Measurements from ENCODE around the gene OR52H1.
"Not testable (repeated sequence)": the region's sequence is repeated elsewhere in the genome, so short reads cannot be mapped to it uniquely, and the experiment has no call there.

OR52H1 gene

DNA sequence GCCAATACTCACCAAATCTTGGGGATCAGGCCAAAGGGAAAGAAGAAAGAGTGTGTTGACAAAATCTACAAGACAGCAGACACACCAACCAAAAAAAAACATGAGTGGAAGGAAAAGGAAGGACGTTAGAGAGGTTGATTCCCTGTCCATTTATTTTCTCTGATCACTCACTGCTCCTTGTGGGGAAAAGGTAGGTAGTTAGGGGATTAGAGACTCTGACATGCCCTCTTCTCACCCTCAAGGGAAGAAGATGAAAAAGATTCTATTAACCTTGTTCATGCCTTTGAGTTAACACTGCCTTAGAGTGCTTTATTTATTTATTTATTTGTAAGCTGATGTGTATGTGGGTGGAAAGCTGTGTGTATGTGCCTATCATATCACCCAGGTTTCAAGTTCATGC is at the start of gene OR52H1:
Gene OR52H1 (minus strand): TSS at position 101 of the 400 bp plus-strand sequence. CDS start 3,035 bp downstream, outside the sequence.
- in situ Hi-C loops (cut with MboI; ENCODE audit: low sequenced_read_pairs): no loop called here

DNA sequence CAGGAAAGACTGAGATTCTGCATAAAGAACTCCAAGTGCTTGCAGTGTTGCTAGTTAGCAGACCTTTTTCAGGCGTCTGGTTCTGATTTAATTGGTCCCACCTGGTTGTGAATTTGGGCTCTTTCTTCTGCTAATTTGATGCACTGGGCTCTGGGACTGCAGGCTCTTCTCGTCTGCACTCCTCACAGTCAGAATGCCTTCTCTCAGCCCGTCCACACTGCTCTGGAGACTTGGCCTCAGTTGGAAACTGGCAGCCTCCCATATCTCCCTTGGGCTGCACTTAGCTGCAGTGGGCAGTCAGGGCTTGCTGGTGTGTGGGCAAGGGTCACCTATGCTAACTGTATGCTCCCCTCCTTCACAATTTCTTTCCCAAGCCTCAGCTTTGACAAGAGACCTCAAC is 49.6 kb upstream of the OR52H1 start:
- in situ Hi-C loops (cut with MboI; ENCODE audit: low sequenced_read_pairs): no loop called here

- in situ Hi-C loops (cut with MboI; ENCODE audit: low sequenced_read_pairs): no loop called here
Measured at GRCh38 chr11:5596607-5597201, 48.4 kb upstream of the OR52H1 start, which contains the start of gene TRIM6. TSS of gene TRIM6 (plus strand) at chr11:5596637. CDS start at chr11:5596898, 261 bp downstream.

DNA sequence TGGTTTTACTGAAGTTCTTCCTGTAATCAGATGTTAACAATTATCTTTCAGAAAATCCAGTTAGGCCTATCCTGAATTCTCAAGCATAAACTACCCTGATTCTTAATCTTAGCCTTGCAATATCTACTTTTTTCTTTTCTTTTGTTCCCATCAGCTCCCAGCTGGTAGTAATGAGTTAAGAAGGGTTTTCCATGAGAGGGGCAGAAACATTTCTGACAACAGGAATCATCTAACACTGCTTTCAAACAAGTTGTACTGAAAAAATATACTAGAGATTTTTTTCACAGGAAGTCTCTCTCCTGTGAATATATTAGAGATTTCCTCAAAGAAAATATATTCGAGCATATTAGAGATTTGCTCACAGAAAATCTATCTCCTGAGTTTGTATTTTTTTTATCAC is 44.8 kb upstream of the OR52H1 start:
- in situ Hi-C loops (cut with MboI; ENCODE audit: low sequenced_read_pairs): no loop called here

DNA sequence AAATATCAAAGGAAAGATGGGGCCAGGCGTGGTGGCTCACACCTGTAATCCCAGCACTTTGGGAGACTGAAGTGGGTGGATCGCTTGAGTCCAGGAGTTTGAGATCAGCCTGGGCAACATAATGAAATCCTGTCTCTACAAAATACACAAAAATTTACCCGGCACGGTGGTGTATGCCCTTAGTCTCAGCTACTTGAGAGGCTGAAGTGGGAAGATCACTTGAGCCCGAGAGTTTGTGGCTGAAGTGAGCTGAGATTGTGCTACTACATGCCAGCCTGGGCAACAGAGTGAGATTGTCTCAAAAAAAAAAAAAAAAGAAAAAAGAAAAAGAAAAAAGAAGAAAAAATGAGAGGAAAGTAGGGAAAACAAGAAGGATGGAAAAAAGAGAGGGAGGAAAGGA is 44.3 kb upstream of the OR52H1 start:
- in situ Hi-C loops (cut with MboI; ENCODE audit: low sequenced_read_pairs): no loop called here

DNA sequence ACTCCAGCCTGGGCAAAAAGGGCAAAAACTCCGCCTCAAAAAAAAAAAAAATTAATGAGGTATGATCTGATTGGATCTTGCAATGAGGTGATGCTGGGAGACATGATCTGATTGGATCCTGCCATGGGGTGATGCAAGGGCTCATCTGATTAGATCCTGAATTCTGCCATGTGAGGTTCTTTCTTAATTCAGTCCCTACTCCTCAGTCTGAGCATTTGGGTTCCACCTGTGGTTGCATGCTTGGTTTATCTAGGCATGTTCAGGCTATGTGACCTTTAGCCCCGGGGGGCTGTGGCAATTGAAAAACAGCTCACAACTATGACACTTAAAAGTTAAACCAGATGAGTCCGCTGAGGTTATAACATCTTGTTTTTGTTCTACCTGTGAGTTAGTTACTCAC is 43.3 kb upstream of the OR52H1 start:
- in situ Hi-C loops (cut with MboI; ENCODE audit: low sequenced_read_pairs): no loop called here

- in situ Hi-C loops (cut with MboI; ENCODE audit: low sequenced_read_pairs): not testable (repeated sequence)
Measured at GRCh38 chr11:5589906-5590305, 41.6 kb upstream of the OR52H1 start.

DNA sequence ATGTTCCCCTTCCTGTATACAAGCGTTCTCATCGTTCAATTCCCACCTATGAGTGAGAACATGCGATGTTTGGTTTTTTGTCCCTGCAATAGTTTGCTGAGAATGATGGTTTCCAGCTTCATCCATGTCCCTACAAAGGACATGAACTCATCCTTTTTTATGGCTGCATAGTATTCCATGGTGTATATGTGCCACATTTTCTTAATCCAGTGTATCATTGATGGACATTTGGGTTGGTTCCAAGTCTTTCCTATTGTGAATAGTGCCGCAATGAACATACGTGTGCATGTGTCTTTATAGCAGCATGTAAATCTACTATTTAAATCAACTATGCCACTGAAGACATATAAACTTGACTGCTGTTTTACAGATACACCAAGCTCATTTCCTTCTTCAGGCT is 36.1 kb upstream of the OR52H1 start:
- in situ Hi-C loops (cut with MboI; ENCODE audit: low sequenced_read_pairs): not testable (repeated sequence)

DNA sequence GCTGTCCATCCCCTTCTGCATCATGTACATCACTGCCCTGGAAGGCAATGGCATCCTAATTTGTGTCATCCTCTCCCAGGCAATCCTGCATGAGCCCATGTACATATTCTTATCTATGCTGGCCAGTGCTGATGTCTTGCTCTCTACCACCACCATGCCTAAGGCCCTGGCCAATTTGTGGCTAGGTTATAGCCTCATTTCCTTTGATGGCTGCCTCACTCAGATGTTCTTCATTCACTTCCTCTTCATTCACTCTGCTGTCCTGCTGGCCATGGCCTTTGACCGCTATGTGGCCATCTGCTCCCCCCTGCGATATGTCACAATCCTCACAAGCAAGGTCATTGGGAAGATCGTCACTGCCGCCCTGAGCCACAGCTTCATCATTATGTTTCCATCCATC is 32.7 kb upstream of the OR52H1 start:
- in situ Hi-C loops (cut with MboI; ENCODE audit: low sequenced_read_pairs): no loop called here

- in situ Hi-C loops (cut with MboI; ENCODE audit: low sequenced_read_pairs): no loop called here
Measured at GRCh38 chr11:5580577-5580976, 32.2 kb upstream of the OR52H1 start, which contains the start of gene OR52B6. TSS of gene OR52B6 (plus strand) at chr11:5580877. CDS start at chr11:5580877, 0 bp downstream.

DNA sequence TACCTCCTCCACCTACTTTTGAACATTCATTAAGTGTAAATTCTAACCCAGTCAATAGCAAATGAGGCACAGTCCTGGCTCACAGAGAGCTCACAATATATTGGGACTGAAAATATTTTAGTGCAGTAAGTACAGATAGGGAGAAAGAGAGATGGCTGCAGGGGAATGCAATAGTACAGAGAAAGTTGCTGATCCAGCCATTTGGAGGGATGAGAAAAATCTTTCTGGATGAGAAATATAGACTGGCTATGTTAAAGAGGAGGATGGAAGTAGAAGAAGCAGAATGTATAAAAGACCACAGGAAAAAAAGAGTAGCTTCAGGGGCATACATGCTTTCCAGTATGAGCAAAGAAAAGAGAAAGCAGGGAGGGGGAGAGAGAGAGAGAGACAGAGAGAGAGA is 28.8 kb upstream of the OR52H1 start:
- in situ Hi-C loops (cut with MboI; ENCODE audit: low sequenced_read_pairs): no loop called here

- in situ Hi-C loops (cut with MboI; ENCODE audit: low sequenced_read_pairs): no loop called here
Measured at GRCh38 chr11:5575152-5575551, 26.8 kb upstream of the OR52H1 start.

- in situ Hi-C loops (cut with MboI; ENCODE audit: low sequenced_read_pairs): no loop called here
Measured at GRCh38 chr11:5574654-5575053, 26.3 kb upstream of the OR52H1 start.

DNA sequence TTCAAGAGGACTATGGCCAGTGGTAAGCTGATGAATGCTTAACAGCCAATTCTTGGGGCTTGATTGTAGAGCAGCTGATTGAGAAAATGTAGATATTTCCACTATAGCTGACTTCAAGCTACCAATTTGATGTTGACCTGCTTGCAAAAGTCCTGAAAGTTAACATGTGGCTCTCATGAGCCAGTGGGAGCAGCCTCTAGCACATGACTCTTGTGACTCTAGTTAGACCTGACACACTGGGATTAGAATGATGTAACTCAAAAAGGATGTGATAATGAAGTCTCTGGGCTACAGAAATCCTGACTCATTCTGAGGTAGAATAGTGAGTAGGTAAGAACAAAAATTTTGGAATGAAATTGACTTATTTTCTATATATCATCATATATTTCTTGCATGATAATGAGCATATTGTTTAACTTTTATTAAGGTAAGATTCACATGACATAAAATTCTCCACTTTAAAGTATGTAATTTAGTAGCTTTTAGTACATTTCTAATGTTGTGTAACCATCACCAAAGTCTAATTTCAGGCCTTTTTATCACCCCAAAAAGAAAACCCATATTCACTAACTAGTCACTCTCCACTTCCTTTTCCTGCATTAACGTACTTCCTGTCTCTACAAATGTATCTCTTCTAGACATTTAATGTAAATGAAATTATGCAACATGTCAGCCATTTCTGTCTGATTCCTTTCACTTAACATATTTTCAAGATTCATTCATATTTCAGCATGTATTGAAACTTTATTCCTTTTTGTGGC is 16.1 kb upstream of the OR52H1 start:
- in situ Hi-C loops (cut with MboI; ENCODE audit: low sequenced_read_pairs): no loop called here

GRCh38 chr11:5557751-5558150 is 9.4 kb upstream of the OR52H1 start:
- in situ Hi-C loops (cut with MboI; ENCODE audit: low sequenced_read_pairs): no loop called here

- in situ Hi-C loops (cut with MboI; ENCODE audit: low sequenced_read_pairs): no loop called here
Measured at GRCh38 chr11:5556596-5557188, 8.4 kb upstream of the OR52H1 start.

DNA sequence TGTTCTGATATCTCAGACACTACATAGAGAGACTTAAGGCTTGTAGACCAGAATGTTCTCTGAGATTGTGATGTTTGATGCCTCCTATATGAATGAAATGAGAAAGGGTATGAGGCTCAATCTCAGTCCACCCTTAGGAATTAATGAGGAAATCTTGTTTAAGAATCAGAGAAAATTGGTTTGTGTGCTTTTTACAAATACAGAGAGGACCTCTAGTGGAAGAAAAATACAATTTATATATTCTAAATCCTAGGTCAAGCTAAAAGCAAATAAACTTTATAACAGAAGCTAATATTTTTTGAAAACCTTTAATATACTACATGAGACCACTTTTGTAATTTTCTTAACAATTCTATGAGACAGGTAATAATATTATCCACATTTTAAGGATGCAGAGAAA is 5.0 kb upstream of the OR52H1 start:
- in situ Hi-C loops (cut with MboI; ENCODE audit: low sequenced_read_pairs): no loop called here

GRCh38 chr11:5550440-5551095 is 2.2 kb upstream of the OR52H1 start:
- in situ Hi-C loops (cut with MboI; ENCODE audit: low sequenced_read_pairs): no loop called here

GRCh38 chr11:5547982-5548381 is 358 bp downstream of the OR52H1 start:
- in situ Hi-C loops (cut with MboI; ENCODE audit: low sequenced_read_pairs): no loop called here

DNA sequence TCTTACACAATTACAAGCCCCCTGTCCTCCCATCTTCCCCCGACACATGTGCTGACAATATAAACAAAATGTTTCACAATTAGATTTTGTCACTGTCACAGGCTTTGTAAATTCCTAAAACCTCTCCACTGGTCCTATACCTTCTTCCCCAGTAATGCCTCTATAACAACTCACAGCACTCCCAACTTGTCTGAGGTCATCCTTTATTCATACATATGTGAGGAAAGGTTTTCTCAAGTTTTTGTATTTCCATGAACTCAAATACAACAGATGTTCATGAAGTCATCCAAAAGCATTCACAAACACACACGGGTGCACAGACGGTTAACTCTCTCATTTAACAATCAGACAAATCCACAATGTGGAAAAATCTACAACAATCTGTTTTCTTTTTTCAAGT is 1.9 kb downstream of the OR52H1 start:
- in situ Hi-C loops (cut with MboI; ENCODE audit: low sequenced_read_pairs): no loop called here

DNA sequence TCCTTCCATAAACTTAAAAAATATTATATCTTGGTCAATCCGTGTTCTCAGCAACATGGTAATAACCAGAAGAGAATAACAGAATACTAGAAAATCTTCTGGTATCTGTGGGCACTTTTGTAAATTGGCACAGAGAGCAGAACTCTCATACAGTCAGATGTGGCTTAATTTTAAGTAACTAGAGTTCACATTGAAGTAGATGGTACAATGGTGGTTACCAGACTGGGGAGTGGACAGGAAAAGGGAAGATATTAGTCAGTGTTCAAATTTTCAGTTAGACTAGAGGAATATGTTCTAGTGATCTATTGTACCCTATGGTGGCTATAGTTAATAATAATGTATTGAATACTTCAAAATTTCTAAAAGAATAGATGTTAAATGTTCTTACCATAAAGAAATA is 6.9 kb downstream of the OR52H1 start:
- in situ Hi-C loops (cut with MboI; ENCODE audit: low sequenced_read_pairs): no loop called here

DNA sequence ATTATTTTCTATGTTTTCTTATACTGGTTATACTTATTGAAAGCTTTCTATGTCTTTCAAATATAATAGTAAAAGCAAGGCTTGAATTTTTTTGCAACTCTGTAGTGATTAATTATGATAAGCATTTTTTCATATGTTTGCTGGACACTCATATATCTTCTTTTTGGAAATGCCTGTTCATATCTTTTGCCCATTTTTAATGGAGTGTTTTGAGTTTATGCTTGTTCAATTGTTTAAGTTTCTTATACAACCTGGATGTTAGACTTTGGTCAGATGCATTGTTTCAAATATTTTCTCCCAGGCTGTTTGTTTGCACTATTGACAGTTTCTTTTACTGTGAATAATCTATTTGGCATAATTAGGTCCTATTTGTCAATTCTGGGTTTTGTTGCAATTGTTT is 11.9 kb downstream of the OR52H1 start:
- in situ Hi-C loops (cut with MboI; ENCODE audit: low sequenced_read_pairs): no loop called here

All from HL-60/S4 treated with retinoic acid at 250 ng/mL for 4 days and 3 days (cell line).